GM10266 (cell line): ENCODE results near the gene NAA80.
"Not testable (repeated sequence)": the region's sequence is repeated elsewhere in the genome, so short reads cannot be mapped to it uniquely, and the experiment has no call there.

Source experiments
- DNase-seq: peaks from one replicate; pipeline ENCODE4 v3.0.0; 2012; ENCODE audit errors: extremely low spot score
- TF ChIP-seq, protein P1 (sequence below): IDR thresholded peaks from 2 replicates; pipeline ENCODE4 v1.5.1; 2012; ENCODE audit warnings: mild to moderate bottlenecking, low read depth; ENCODE audit not compliant: control insufficient read depth, insufficient read depth; ENCODE audit errors: missing control alignments

NAA80 gene

DNA sequence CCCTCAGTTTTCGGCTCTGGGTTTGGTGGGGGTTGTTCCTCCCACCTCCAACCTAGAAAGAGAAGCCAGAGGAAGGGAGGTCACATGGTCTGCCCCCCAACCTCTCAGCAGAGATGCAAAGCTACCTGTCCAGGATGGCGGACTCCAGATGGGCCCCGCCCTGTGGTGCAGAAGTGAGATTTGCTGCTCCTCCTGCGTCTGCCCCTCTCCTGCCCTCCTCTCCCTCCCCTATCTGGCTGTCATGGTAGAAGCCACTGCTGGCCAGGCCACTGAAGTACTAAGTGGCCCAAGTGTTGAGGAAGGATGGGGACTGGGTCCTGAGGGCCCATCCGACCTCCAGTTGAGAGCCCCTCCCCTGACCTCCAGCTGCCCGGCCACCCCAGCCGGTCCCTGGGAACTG lies 32.4 kb downstream of the NAA80 start:
- TF ChIP-seq, protein P1, sequence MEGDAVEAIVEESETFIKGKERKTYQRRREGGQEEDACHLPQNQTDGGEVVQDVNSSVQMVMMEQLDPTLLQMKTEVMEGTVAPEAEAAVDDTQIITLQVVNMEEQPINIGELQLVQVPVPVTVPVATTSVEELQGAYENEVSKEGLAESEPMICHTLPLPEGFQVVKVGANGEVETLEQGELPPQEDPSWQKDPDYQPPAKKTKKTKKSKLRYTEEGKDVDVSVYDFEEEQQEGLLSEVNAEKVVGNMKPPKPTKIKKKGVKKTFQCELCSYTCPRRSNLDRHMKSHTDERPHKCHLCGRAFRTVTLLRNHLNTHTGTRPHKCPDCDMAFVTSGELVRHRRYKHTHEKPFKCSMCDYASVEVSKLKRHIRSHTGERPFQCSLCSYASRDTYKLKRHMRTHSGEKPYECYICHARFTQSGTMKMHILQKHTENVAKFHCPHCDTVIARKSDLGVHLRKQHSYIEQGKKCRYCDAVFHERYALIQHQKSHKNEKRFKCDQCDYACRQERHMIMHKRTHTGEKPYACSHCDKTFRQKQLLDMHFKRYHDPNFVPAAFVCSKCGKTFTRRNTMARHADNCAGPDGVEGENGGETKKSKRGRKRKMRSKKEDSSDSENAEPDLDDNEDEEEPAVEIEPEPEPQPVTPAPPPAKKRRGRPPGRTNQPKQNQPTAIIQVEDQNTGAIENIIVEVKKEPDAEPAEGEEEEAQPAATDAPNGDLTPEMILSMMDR, result no peak
- DNase-seq, result no peak

DNA sequence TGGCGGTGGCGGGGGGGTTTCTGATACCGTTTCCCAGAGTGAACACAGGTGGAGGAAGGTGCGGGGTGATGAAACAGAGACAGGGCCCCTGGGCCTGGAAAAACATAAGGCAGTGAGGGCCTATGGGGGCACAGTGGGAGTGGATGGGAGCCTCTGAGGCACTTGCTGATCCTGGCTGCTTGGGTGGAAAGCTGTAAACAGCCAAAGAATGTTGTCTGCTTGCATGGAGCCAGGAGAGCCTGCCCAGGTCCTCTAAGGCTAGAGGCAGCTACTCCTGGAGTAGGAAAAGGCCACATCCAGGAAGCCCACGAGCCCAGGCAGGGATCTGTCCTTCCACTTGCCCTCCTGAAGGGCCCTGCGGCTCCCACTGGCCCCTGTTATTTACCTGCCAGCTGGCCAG lies 33.2 kb downstream of the NAA80 start:
- peak; percentile 36 for DNase-seq
- TF ChIP-seq, protein P1, result no peak

DNA sequence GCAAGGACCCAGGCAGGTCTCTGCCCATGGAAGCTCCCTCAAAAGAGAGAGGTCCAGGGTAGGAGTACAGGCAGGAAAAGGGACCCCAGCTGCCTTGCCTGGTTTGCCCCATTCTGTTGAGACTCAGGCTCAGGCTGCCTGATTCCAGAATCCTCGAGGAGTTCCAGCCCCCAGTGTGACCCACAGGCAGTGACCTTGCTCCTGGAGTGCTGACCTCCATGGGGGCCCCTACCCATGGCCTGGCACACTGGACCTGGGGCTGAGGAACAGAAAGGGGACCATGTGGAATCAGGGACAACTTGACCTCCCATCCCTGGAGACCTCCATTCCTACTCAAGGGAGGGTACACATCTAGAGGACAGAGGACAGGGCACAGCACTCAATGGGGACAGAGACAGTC lies 33.6 kb downstream of the NAA80 start:
- TF ChIP-seq, protein P1, result no peak
- peak; percentile 24 for DNase-seq

DNA sequence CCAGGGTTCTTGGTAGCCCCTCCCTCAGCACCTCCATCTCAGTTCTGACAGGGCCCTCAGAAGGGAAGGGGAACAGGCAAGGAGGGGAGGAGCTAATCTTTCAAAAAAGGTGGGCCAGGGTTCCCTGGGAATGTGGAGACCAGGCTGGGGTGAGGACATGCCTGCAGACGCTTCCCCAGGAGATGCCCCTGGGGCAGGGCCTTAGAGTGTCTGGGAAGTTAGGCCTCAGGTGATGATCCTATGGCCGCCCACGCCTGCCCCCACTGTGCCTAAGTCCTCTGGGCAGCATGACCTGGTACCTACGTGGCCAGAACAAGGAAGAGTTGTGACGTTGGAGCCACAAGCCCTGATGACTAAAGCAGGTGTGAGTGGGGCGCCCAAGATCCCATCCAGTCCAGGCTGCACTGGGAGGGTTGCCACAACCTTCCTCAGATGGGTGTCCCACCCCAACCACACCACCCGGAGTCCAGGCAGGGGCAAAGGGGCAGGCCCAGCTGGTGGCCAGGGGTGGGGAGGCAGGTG lies 34.2 kb downstream of the NAA80 start:
- TF ChIP-seq, protein P1, result no peak
- no peak for DNase-seq

DNA sequence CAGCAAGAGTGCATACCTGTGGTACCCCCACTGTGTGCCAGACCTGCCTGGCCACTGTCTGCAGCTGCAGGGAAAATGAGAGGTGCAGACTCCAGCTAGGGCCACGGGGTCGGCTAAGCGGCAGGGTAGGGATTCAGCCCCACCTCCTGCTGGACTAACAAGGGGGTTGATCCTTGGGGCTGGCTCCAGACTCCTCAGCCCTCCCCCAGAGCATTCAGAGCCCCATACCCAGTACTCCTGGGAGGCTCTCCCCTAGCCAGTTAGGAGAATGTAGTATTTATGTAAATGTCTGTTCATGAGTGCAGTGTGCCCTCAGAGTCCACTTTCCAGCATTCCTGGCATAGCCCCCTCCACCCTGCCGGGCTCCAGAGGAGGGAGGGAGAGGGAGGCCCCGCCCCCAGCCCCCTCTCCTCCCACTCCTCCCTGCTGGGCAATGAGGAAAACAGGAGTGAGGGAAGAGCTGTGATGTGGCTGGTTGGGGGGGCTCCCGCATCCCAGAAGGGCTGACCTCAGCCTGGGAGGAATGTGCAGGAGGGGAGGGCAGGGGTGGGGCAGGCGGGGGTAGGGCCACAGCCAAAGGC lies 34.7 kb downstream of the NAA80 start:
- TF ChIP-seq, protein P1, result no peak
- DNase-seq, result no peak

DNA sequence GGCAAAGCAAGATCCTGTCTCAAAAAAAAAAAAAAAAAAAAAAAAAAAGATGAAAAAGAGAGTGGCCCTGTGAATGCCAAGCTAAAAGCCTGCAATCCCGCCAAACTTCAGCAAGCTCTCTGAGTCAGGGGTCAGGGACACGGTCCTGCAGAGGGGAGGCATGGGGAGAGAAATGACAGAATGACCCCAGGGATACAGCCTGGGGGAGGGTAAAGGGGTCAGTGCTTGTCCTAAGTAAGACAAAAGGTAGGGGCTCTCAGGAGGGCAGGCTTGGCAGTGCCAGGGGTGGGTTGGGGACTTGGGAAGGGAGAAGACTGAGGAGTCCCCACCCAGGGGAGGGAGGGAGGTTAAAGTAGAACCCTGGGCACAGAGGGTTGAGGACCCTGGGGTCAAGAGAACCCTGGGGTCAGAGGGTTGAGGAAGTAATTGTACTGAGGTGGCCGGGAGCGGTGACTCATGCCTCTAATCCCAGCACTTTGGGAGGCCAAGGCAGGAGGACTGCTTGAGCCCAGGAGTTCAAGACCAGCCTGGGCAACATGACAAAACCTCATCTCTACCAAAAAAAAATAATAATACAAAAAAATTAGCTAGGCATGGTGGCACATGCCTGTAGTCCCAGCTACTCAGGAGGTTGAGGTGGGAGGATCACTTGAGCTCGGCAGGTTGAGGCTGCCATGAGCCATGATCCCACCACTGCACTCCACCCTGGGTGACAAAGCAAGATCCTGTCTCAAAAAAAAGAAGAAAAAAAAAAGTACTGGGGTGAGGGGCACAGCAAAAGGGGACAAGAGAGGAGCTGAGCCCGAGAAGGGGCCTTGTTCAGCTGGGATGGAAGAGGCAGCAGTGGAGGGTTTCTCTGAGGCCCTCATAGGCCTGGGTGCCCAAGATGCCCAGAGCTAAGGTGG lies 35.5 kb downstream of the NAA80 start:
- TF ChIP-seq, protein P1, result no peak
- no peak for DNase-seq

DNA sequence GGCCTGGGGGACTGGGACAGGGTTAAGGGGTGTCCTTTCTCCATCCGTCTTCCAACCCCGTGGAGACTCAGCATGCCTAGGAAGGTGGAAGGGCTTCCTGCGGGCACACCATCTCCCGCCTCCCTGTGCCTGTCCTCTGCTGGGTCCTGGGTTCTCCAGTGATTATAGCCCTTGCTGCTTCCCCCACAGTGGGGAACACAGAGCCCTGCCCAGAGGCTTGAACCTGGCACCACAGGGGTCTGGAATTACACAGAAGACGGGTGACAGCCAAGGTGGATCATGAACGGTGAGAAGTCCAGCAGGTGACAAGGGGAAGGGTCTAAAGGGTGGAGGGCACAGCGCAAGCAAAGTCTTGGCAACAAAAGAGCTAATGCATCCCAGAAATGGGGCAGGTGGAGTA lies 36.4 kb downstream of the NAA80 start:
- DNase-seq, result no peak

DNA sequence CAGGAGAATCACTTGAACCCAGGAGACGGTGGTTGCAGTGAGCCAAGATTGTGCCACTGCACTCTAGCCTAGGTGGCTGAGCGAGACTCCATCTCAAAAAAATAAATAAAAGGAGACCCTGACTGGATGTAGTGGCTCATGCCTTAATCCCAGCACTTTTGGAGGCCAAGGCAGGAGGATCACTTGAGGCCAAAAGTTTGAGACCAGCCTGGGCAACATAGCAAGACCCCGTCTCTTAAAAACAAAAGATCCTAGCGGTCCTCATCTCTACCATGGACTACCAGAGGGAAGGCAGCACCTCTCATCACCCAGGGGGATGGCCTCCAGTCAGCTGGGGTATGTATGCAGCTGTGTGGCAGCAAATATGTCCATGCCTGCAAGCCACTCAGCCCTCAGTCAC lies 37.0 kb downstream of the NAA80 start:
- DNase-seq, result not testable (repeated sequence)

More for the DNA sequence above, 36.4 kb downstream of the NAA80 start:
- TF ChIP-seq, protein P1, result no peak
